ENCODE data around the gene GINS2.

- TF ChIP-seq POLR2A (IDR thresholded peaks at IDR 0.05) (no peak), CTCF (IDR thresholded peaks at IDR 0.05) (no peak)
Measured at GRCh38 chr16:85696781-85697180, 8.0 kb upstream of the GINS2 start.

All from stomach (tissue), 4 donors.